ENCODE data around the gene CACNG5. TPM values are rescaled to one million over a fixed set of nuclear protein-coding genes. Genes with fewer than 3 reads are reported as not detected.

Gene CACNG5
- total and polyA plus RNA-seq, 11 donors: not detected

DNA sequence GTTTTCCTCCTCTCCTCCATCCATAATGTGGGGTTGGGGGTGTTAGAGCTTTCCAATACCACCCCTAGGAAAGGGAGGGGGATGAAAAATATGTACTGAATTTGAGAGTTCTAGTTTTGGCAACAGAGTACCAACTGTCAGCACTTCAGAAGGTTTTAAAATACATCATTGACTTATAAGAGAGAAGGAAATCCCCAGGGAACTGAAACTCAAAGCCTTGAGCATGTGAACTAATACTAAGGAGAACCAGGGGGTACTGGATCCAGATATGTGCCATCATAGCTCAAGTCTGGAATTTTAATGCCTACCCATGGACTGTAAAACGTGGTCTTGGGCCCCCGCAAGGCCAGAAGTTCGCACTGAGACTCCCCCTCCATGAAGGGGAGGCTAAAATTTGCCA is 15.8 kb downstream of the CACNG5 start:
- intact Hi-C loops (cut with DNase I): loop anchor here in 1 of 10 donors (10.0 kb wide), 1 partner anchor 64 kb away; no protein-coding TSS in a partner anchor
- peak overlapping the region in 1 of 12 donors; percentile 26 for H3K27ac ChIP-seq
- peaks cover 0 to 24% (median 6%) of the 10 kb centered on the region in 12 donors for H3K9me3 ChIP-seq
- H3K27me3 ChIP-seq: peaks cover 0 to 3% (median 0%) of the 10 kb centered on the region in 9 donors
- ATAC-seq: no peak
- TF ChIP-seq, protein P1, sequence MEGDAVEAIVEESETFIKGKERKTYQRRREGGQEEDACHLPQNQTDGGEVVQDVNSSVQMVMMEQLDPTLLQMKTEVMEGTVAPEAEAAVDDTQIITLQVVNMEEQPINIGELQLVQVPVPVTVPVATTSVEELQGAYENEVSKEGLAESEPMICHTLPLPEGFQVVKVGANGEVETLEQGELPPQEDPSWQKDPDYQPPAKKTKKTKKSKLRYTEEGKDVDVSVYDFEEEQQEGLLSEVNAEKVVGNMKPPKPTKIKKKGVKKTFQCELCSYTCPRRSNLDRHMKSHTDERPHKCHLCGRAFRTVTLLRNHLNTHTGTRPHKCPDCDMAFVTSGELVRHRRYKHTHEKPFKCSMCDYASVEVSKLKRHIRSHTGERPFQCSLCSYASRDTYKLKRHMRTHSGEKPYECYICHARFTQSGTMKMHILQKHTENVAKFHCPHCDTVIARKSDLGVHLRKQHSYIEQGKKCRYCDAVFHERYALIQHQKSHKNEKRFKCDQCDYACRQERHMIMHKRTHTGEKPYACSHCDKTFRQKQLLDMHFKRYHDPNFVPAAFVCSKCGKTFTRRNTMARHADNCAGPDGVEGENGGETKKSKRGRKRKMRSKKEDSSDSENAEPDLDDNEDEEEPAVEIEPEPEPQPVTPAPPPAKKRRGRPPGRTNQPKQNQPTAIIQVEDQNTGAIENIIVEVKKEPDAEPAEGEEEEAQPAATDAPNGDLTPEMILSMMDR (IDR thresholded peaks at IDR 0.05): no peak
- TF ChIP-seq POLR2A (IDR thresholded peaks at IDR 0.05): no peak
- no peaks in the 10 kb centered on the region for H3K36me3 ChIP-seq
- WGBS, 4 donors: 71 to 80% (median 76%) methylated on average over 3 of the region's 3 CpGs
- DNase-seq: peak in 1 of 5 donors; percentile 1
- no peak overlapping the region for H3K4me3 ChIP-seq
- H3K4me1 ChIP-seq: peaks cover 0 to 14% (median 3%) of the 10 kb centered on the region in 12 donors

DNA sequence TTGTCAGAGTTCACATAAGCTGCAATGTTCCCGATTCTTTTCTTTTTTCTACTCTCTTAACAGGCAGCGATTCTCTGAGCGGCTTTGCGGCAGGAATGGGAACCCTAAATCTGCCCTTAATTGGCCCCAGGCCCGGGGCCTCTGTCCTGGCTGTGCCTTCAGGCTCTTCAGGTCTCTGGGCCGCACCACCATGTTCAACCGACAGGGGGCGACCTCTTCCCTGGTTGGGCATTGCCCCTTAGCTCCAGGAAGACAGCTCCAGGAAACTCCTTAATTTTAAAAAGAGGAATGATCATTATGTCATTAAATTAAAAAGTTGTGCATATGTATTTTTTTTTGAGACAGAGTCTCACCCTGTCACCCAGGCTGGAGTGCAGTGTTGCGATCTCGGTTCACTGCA is 20.3 kb downstream of the CACNG5 start:
- TF ChIP-seq POLR2A (IDR thresholded peaks at IDR 0.05): no peak
- TF ChIP-seq, protein P1 (IDR thresholded peaks at IDR 0.05): peak in 4 of 12 donors; percentile 12 to 23 (median 20)
- WGBS, 4 donors: 69 to 79% (median 73%) methylated on average over 10 of the region's 10 CpGs
- ATAC-seq: no peak
- no peaks in the 10 kb centered on the region for H3K36me3 ChIP-seq
- intact Hi-C loops (cut with DNase I): loop anchor here in 1 of 10 donors (10.0 kb wide), 1 partner anchor 60 kb away; no protein-coding TSS in a partner anchor
- no peak overlapping the region for H3K4me3 ChIP-seq
- H3K27me3 ChIP-seq: no peaks in the 10 kb centered on the region
- peaks cover 0 to 8% (median 0%) of the 10 kb centered on the region in 12 donors for H3K4me1 ChIP-seq
- peaks cover 0 to 17% (median 6%) of the 10 kb centered on the region in 12 donors for H3K9me3 ChIP-seq
- no peak for DNase-seq
- H3K27ac ChIP-seq: no peak overlapping the region

DNA sequence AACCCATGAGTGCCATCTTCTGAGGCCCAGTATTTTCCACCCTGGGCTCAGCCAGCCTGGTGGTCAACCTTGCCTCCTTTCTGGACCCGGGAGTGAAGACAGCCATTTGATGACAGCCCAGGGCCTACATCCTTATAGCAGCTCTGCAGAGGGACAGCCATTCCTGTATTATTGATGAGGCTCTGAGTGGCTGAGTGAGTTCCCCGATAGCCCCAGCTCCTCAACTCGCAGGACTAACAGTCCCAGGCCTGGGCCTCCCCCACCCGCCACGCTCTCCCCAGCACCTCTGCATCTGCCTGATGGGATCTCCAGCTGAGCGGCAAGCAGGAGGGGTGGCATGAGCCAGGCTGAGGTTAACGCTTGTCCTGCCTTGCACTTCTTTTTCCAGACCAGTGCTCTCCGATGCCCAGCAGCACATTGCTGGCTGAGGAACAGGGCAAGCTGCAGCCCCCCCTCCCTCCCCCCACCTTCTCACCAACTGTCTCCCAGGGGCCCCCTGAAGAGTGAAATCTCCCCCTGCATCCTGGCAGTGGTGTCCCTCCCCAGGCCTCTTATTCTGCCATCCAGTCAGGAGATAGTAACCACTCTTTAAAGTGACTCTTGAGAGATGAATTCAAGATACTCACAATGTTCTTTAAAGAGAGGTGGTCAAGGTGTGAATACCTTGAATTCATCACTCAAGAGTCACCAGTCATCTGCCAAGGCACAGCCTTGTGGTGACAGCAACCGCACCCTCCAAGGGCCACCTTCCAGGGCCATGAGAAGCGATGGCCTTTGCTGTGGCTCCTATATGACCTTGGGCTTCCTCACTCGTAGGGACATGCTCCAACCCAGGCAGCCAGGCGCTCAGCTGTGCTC is 23.5 kb downstream of the CACNG5 start:
- TF ChIP-seq, protein P1 (IDR thresholded peaks at IDR 0.05): no peak
- no peak for TF ChIP-seq POLR2A (IDR thresholded peaks at IDR 0.05)
- H3K4me1 ChIP-seq: no peaks in the 10 kb centered on the region
- H3K36me3 ChIP-seq: no peaks in the 10 kb centered on the region
- no peak for DNase-seq
- no peak for ATAC-seq
- no peaks in the 10 kb centered on the region for H3K27me3 ChIP-seq
- 47 to 63% (median 56%) methylated on average over 9 to 12 of the region's 12 CpGs for WGBS, 4 donors
- intact Hi-C loops (cut with DNase I): loop anchor here in 1 of 10 donors (10.0 kb wide), 1 partner anchor 56 kb away; no protein-coding TSS in a partner anchor
- H3K9me3 ChIP-seq: peaks cover 0 to 17% (median 6%) of the 10 kb centered on the region in 12 donors
- no peak overlapping the region for H3K4me3 ChIP-seq
- H3K27ac ChIP-seq: no peak overlapping the region

DNA sequence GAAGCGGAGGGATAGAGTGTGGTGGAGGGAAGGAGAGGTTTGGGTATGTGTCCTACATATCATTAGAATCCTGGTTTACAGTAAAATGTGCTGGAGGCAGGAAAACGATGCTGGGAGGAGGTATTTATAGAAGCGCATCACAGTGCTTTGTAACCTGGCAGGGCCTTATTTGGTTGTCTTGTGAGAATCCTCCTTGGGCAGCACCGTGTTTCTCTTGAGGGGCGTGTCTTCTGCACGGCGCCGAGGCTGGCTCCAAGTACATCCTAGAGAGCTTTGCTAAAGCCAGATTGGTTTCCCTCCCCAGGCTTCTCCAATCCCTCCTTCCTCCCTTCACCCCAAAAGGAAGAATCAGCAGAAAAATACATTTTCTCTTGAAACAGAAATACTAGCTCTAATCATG is 24.4 kb downstream of the CACNG5 start:
- H3K27ac ChIP-seq: no peak overlapping the region
- peaks cover 0 to 20% (median 6%) of the 10 kb centered on the region in 12 donors for H3K9me3 ChIP-seq
- intact Hi-C loops (cut with DNase I): loop anchor here in 1 of 10 donors (10.0 kb wide), 1 partner anchor 55 kb away; no protein-coding TSS in a partner anchor
- TF ChIP-seq, protein P1 (IDR thresholded peaks at IDR 0.05): no peak
- no peak for TF ChIP-seq POLR2A (IDR thresholded peaks at IDR 0.05)
- ATAC-seq: no peak
- H3K4me3 ChIP-seq: no peak overlapping the region
- no peaks in the 10 kb centered on the region for H3K4me1 ChIP-seq
- DNase-seq: no peak
- 59 to 63% (median 60%) methylated on average over 8 of the region's 8 CpGs for WGBS, 4 donors
- no peaks in the 10 kb centered on the region for H3K36me3 ChIP-seq
- H3K27me3 ChIP-seq: no peaks in the 10 kb centered on the region

Data from heart left ventricle (tissue), 16 donors.